A549 treated with AZD9567 at 1 μM for 4 hours (cell line): ENCODE measurements around the gene S100A7A. TPM values are rescaled to one million over a fixed set of nuclear protein-coding genes. Genes with fewer than 3 reads are reported as not detected.

Source experiments
- total RNA-seq: library from RNA; stranded (reverse); fragments of 200-300 nt; extraction: Qiagen RNA extraction; gene quantifications from 5 replicates; pipeline ENCODE4 v1.2.3, GENCODE V29; 2022; ENCODE audit not compliant: insufficient read depth

The S100A7A gene
- total RNA-seq: not detected in 5 replicates

DNA sequence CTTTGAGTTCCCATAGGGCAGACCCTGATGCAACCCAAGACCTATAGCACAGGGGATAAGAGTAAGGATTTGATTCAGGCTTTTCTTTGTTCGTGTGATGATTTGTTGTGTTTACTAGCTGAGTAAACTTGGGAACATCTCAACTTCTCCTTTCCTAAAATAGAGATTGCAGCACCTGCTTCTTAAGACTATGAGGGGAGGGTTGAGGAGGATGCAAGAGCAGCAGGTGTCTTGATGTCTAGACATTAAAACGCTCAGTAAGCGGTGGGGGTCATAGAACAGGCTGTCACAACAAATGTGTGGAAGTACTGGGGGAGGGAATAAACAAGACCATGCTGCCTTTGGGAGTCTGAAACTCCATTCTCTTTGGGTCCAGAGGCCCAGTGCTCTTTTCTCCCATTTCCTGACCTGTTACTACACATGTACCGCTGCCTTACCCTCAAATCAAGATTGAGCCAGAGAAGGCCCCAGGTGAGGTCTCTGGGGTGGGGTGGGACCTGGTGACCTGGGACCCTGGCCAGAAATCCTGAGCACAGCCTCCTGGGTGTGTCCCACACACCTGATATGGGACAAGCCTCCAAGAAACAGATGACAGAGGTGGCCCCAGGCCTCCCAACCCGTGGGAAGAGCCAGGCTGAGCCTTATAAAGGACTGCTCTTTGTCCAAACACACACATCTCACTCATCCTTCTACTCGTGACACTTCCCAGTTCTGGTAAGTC lies at the start of gene S100A7A:
Gene S100A7A, plus strand, starts transcription at position 671 of the 721 bp plus-strand sequence. CDS start 1,563 bp downstream, outside the sequence.

GRCh38 chr1:153375511-153375910 lies 40.8 kb upstream of the S100A7A start, which contains the start of gene S100A12:
Gene S100A12, minus strand, starts transcription at chr1:153375621. Its CDS starts 1,029 bp downstream, at chr1:153374592.

GRCh38 chr1:153390938-153391710 lies 25.2 kb upstream of the S100A7A start, which contains the start of gene S100A8:
Gene S100A8, minus strand, starts transcription at chr1:153391073. Its CDS starts 538 bp downstream, at chr1:153390535.

GRCh38 chr1:153460551-153460950 lies 44.2 kb downstream of the S100A7A start, which contains the start of gene S100A7:
Gene S100A7, minus strand, starts transcription at chr1:153460651. Its CDS starts 1,638 bp downstream, at chr1:153459013.

Other genes with a start within 250 kb of the S100A7A start
- gene LELP1, start 213.1 kb upstream of the S100A7A start, total RNA-seq: not detected in 5 replicates
- 0.08 TPM in 1 of 5 replicates, not detected in the others for gene PRR9, start 198.9 kb upstream of the S100A7A start, total RNA-seq
- gene LORICRIN, start 156.8 kb upstream of the S100A7A start, total RNA-seq: not detected in 5 replicates
- not detected in 5 replicates for gene PGLYRP3, start 103.6 kb upstream of the S100A7A start, total RNA-seq
- gene PGLYRP4, start 67.7 kb upstream of the S100A7A start, total RNA-seq: not detected in 5 replicates
- 0.49 to 1.2 TPM (median 0.80 TPM) in 4 of 5 replicates, not detected in the other for gene S100A9, start 58.7 kb upstream of the S100A7A start, total RNA-seq
- not detected in 5 replicates for gene S100A12, start 40.9 kb upstream of the S100A7A start, total RNA-seq
- not detected in 5 replicates for gene S100A8, start 25.4 kb upstream of the S100A7A start, total RNA-seq
- not detected in 5 replicates for gene S100A7, start 44.1 kb downstream of the S100A7A start, total RNA-seq
- gene S100A6, start 119.5 kb downstream of the S100A7A start, total RNA-seq: 3,026 to 3,713 TPM (median 3,617 TPM) in 5 replicates
- gene S100A5, start 124.4 kb downstream of the S100A7A start, total RNA-seq: 0.74 to 1.7 TPM (median 0.84 TPM) in 4 of 5 replicates, not detected in the other
- 1,162 to 1,829 TPM (median 1,676 TPM) in 5 replicates for gene S100A4, start 129.3 kb downstream of the S100A7A start, total RNA-seq
- gene S100A3, start 132.7 kb downstream of the S100A7A start, total RNA-seq: 81.6 to 99.0 TPM (median 94.1 TPM) in 5 replicates
- 10.6 to 29.6 TPM (median 22.2 TPM) in 5 replicates for gene S100A2, start 149.3 kb downstream of the S100A7A start, total RNA-seq
- gene S100A16, start 196.6 kb downstream of the S100A7A start, total RNA-seq: 405 to 503 TPM (median 489 TPM) in 5 replicates
- 0.18 to 0.52 TPM (median 0.31 TPM) in 4 of 5 replicates, not detected in the other for gene S100A14, start 199.8 kb downstream of the S100A7A start, total RNA-seq
- 131 to 188 TPM (median 175 TPM) in 5 replicates for gene S100A13, start 211.0 kb downstream of the S100A7A start, total RNA-seq
- 0.39 to 0.88 TPM (median 0.53 TPM) in 4 of 5 replicates, not detected in the other for gene S100A1, start 211.9 kb downstream of the S100A7A start, total RNA-seq
- gene CHTOP, start 217.5 kb downstream of the S100A7A start, total RNA-seq: 77.8 to 88.2 TPM (median 79.7 TPM) in 5 replicates
- gene SNAPIN, start 242.2 kb downstream of the S100A7A start, total RNA-seq: 55.6 to 63.8 TPM (median 58.8 TPM) in 5 replicates